Measurements from ENCODE around the gene B3GALT5. TPM values are rescaled to one million over a fixed set of nuclear protein-coding genes. Genes with fewer than 3 reads are reported as not detected.

The B3GALT5 gene
- polyA plus RNA-seq, 2 of the 4 experiments (the other 2 are of a cell fraction): 0.39 to 0.52 TPM

GRCh38 chr21:39710866-39711265, 98.1 kb downstream of the B3GALT5 start:
- 81% methylated on average over 8 of the region's 8 CpGs for WGBS (ENCODE audit: missing lambda C conversion rate)
- ATAC-seq: no peak
- H3K9me3 ChIP-seq: no peaks in the 10 kb centered on the region
- H3K4me2 ChIP-seq: no peak overlapping the region
- POLR2A ChIA-PET: no interaction called here
- no peak for TF ChIP-seq FOXS1 (CRISPR knock-in tag; IDR thresholded peaks at IDR 0.05)
- TF ChIP-seq CHD2 (IDR thresholded peaks at IDR 0.05; ENCODE audit: low read length, partially characterized antibody): no peak
- TF ChIP-seq NFE2L2 (conservative IDR thresholded peaks at IDR 0.05; ENCODE audit: low read length): no peak
- TF ChIP-seq JUNB (IDR thresholded peaks at IDR 0.05): no peak
- TF ChIP-seq SMC3 (IDR thresholded peaks at IDR 0.05): no peak
- no peak for TF ChIP-seq JUN (IDR thresholded peaks at IDR 0.05)
- no peak for TF ChIP-seq ATOH8 (CRISPR knock-in tag; IDR thresholded peaks at IDR 0.05; ENCODE audit: low read depth)
- no peak for TF ChIP-seq BHLHE40 (IDR thresholded peaks at IDR 0.05; ENCODE audit: low read depth, low read length)
- no peak for TF ChIP-seq POLR2AphosphoS2 (conservative IDR thresholded peaks at IDR 0.05; ENCODE audit: low read length)
- TF ChIP-seq SREBF2 (IDR thresholded peaks at IDR 0.05): no peak
- no peak for TF ChIP-seq MAX (IDR thresholded peaks at IDR 0.05)
- CTCF ChIA-PET: interaction anchor here (0.5 to 16.0 kb wide), 5 partner anchors 19 to 269 kb away, joined by 3 to 176 read pairs (median 4); no protein-coding TSS in a partner anchor
- H3K27ac ChIP-seq: no peak overlapping the region
- H3K4me3 ChIP-seq: no peak overlapping the region
- 0 out of 3 replicates have a peak, but pooled peaks cover 4% of the 10 kb centered on the region for H3K4me1 ChIP-seq
- no peak for DNase-seq (ENCODE audit: low read depth in 1 of 2, low spot score in 1 of 2)
- FAIRE-seq: no peak

GRCh38 chr21:39712273-39712672, 99.5 kb downstream of the B3GALT5 start:
- 50% methylated on average over 2 of the region's 7 CpGs for WGBS (ENCODE audit: missing lambda C conversion rate)
- no peak for DNase-seq (ENCODE audit: low read depth in 1 of 2, low spot score in 1 of 2)
- POLR2A ChIA-PET: no interaction called here
- H3K27ac ChIP-seq: peak overlapping the region in 1 of 2 experiments; percentile 8; a peak in 1 of 6 replicates
- H3K9me3 ChIP-seq: no peaks in the 10 kb centered on the region
- TF ChIP-seq TFCP2L1 (CRISPR knock-in tag; IDR thresholded peaks at IDR 0.05): no peak
- no peak for TF ChIP-seq CHD4 (IDR thresholded peaks at IDR 0.05; ENCODE audit: borderline replicate concordance)
- no peak for TF ChIP-seq KDM5A (IDR thresholded peaks at IDR 0.05)
- no peak for TF ChIP-seq HDAC2 (IDR thresholded peaks at IDR 0.05)
- no peak for TF ChIP-seq RNF2 (IDR thresholded peaks at IDR 0.05; ENCODE audit: borderline replicate concordance, low read depth)
- TF ChIP-seq ZNF302 (CRISPR knock-in tag; IDR thresholded peaks at IDR 0.05): no peak
- TF ChIP-seq CHD2 (IDR thresholded peaks at IDR 0.05; ENCODE audit: low read length, partially characterized antibody): no peak
- no peak for TF ChIP-seq CBX8 (IDR thresholded peaks at IDR 0.05)
- no peak for TF ChIP-seq MAX (IDR thresholded peaks at IDR 0.05)
- no peak overlapping the region for H3K4me2 ChIP-seq
- no peak overlapping the region for H3K4me3 ChIP-seq
- CTCF ChIA-PET: interaction anchor here (1.2 to 16.0 kb wide), 4 partner anchors 36 to 271 kb away, joined by 3 to 176 read pairs (median 3); no protein-coding TSS in a partner anchor
- no peak for ATAC-seq
- H3K4me1 ChIP-seq: 0 out of 3 replicates have a peak, but pooled peaks cover 4% of the 10 kb centered on the region
- no peak for FAIRE-seq

GRCh38 chr21:39712976-39713375, 100.2 kb downstream of the B3GALT5 start:
- Histone ChIP-seq H3K27ac (peak overlapping the region in 1 of 2 experiments; percentile 26; a peak in 1 of 6 replicates), H3K9me3 (no peaks in the 10 kb centered on the region), H3K4me2 (no peak overlapping the region), H3K4me1 (0 out of 3 replicates have a peak, but pooled peaks cover 4% of the 10 kb centered on the region), H3K4me3 (no peak overlapping the region)
- ChIA-PET CTCF (interaction anchor here (1.2 to 16.0 kb wide), 4 partner anchors 36 to 201 kb away, joined by 3 to 176 read pairs (median 4); no protein-coding TSS in a partner anchor), POLR2A (no interaction called here)
- FAIRE-seq (no peak), DNase-seq (ENCODE audit: low read depth in 1 of 2, low spot score in 1 of 2) (peak in 1 of 2 experiments; percentile 9), ATAC-seq (no peak)
- WGBS (ENCODE audit: missing lambda C conversion rate): 60% methylated on average over 3 of the region's 3 CpGs
- TF ChIP-seq HEYL (CRISPR knock-in tag; IDR thresholded peaks at IDR 0.05): no peak
- TF ChIP-seq, protein P1, sequence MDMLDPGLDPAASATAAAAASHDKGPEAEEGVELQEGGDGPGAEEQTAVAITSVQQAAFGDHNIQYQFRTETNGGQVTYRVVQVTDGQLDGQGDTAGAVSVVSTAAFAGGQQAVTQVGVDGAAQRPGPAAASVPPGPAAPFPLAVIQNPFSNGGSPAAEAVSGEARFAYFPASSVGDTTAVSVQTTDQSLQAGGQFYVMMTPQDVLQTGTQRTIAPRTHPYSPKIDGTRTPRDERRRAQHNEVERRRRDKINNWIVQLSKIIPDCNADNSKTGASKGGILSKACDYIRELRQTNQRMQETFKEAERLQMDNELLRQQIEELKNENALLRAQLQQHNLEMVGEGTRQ (IDR thresholded peaks at IDR 0.05): no peak
- no peak for TF ChIP-seq ZSCAN20 (CRISPR knock-in tag; IDR thresholded peaks at IDR 0.05)
- no peak for TF ChIP-seq ZNF302 (CRISPR knock-in tag; IDR thresholded peaks at IDR 0.05)
- no peak for TF ChIP-seq GATA3 (IDR thresholded peaks at IDR 0.05; ENCODE audit: borderline replicate concordance)
- no peak for TF ChIP-seq KDM1A (IDR thresholded peaks at IDR 0.05; ENCODE audit: low read depth)
- TF ChIP-seq EP300 (IDR thresholded peaks at IDR 0.05): no peak
- no peak for TF ChIP-seq CHD4 (IDR thresholded peaks at IDR 0.05; ENCODE audit: borderline replicate concordance)
- TF ChIP-seq FOSB (CRISPR knock-in tag; IDR thresholded peaks at IDR 0.05): no peak
- no peak for TF ChIP-seq MAZ (IDR thresholded peaks at IDR 0.05; ENCODE audit: borderline replicate concordance, low read depth, low read length)
- TF ChIP-seq BCL3 (IDR thresholded peaks at IDR 0.05): no peak
- no peak for TF ChIP-seq E2F6 (IDR thresholded peaks at IDR 0.05; ENCODE audit: borderline replicate concordance, low read depth)
- no peak for TF ChIP-seq NPAS2 (CRISPR knock-in tag; IDR thresholded peaks at IDR 0.05; ENCODE audit: borderline replicate concordance)
